ENCODE results near the gene ZNF132. TPM values are rescaled to one million over a fixed set of nuclear protein-coding genes. Genes with fewer than 3 reads are reported as not detected.

Gene ZNF132
- total and polyA plus RNA-seq, 9 donors, result 3.0 to 9.5 (median 4.8) TPM

DNA sequence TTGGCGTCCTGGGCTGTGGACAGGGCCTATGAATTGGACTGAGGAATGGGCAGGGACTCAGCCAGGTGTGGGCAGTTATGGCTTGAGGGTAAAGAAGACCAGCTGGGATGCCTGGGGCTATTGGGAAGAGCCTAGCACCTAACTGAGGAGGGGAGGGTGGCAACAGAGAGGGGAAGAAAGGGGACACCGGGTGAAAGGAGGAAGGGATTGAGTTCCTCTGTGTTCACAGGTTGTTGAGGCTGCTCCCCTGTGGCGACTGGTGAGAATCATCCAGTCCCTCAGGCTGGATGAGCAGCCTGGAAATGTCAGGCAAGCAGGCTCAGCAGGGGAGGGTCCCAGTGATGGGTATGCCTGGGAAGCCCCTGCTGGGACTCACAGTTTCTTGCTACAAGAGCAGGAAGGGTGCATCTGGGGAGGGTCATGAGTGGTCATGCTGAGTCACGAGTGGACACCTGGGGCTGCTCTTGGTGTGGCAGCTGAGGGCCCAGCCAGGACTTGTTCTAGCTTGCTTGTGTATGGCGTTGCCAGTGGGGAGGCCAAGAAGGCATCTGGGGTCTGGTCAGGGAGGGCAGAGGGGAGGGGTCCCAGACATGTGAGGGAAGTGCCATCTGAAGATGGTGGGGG, 28.4 kb upstream of the ZNF132 start:
- H3K4me3 ChIP-seq (ENCODE audit: low read length), result no peak overlapping the region
- H3K9me3 ChIP-seq (replicated peaks; ENCODE audit: control insufficient read depth, low read depth, low read length), result no peaks in the 10 kb centered on the region
- no peak for DNase-seq
- no peaks in the 10 kb centered on the region for H3K27me3 ChIP-seq (ENCODE audit: control insufficient read depth, insufficient read depth, low read length)
- peaks cover 34% of the 10 kb centered on the region for H3K36me3 ChIP-seq (ENCODE audit: control insufficient read depth, insufficient read depth, low read length)
- no peak overlapping the region for H3K27ac ChIP-seq (ENCODE audit: low read length)
- WGBS (ENCODE audit: insufficient coverage), result 56% methylated on average over 5 of the region's 5 CpGs
- peaks cover 14% of the 10 kb centered on the region for H3K4me1 ChIP-seq (ENCODE audit: control insufficient read depth, insufficient read depth, low read length)

- peaks cover 22% of the 10 kb centered on the region for H3K36me3 ChIP-seq (ENCODE audit: control insufficient read depth, insufficient read depth, low read length)
- H3K4me1 ChIP-seq (ENCODE audit: control insufficient read depth, insufficient read depth, low read length), result peaks cover 14% of the 10 kb centered on the region
- under 1% methylated on average over 82 of the region's 92 CpGs for WGBS (ENCODE audit: insufficient coverage)
- H3K27me3 ChIP-seq (ENCODE audit: control insufficient read depth, insufficient read depth, low read length), result no peaks in the 10 kb centered on the region
- peak within 1 kb of the TSS; percentile 72 for H3K4me3 ChIP-seq (ENCODE audit: low read length)
- peak; percentile 99 for DNase-seq
- no peaks in the 10 kb centered on the region for H3K9me3 ChIP-seq (replicated peaks; ENCODE audit: control insufficient read depth, low read depth, low read length)
- peak within 1 kb of the TSS; percentile 42 for H3K27ac ChIP-seq (ENCODE audit: low read length)
These were observed 27.0 kb upstream of the ZNF132 start, which contains the start of gene ZNF324 for GRCh38 chr19:58466760-58467589. ZNF324 (plus strand) TSS chr19:58467080; CDS start chr19:58469186, 2,106 bp downstream.

- no peak for DNase-seq
- Histone ChIP-seq H3K36me3 (ENCODE audit: control insufficient read depth, insufficient read depth, low read length) (peaks cover 18% of the 10 kb centered on the region), H3K9me3 (replicated peaks; ENCODE audit: control insufficient read depth, low read depth, low read length) (no peaks in the 10 kb centered on the region), H3K27me3 (ENCODE audit: control insufficient read depth, insufficient read depth, low read length) (no peaks in the 10 kb centered on the region), H3K27ac (ENCODE audit: low read length) (no peak overlapping the region), H3K4me1 (ENCODE audit: control insufficient read depth, insufficient read depth, low read length) (peaks cover 14% of the 10 kb centered on the region), H3K4me3 (ENCODE audit: low read length) (peak overlapping the region; percentile 72)
- 30% methylated on average over 15 of the region's 20 CpGs for WGBS (ENCODE audit: insufficient coverage)
These were observed 26.3 kb upstream of the ZNF132 start for GRCh38 chr19:58466089-58466759.

- H3K4me3 ChIP-seq (ENCODE audit: low read length), result no peak overlapping the region
- WGBS (ENCODE audit: insufficient coverage), result 80% methylated on average over 1 of the region's 2 CpGs
- peaks cover 18% of the 10 kb centered on the region for H3K36me3 ChIP-seq (ENCODE audit: control insufficient read depth, insufficient read depth, low read length)
- no peak for DNase-seq
- H3K4me1 ChIP-seq (ENCODE audit: control insufficient read depth, insufficient read depth, low read length), result no peaks in the 10 kb centered on the region
- H3K9me3 ChIP-seq (replicated peaks; ENCODE audit: control insufficient read depth, low read depth, low read length), result no peaks in the 10 kb centered on the region
- no peak overlapping the region for H3K27ac ChIP-seq (ENCODE audit: low read length)
- H3K27me3 ChIP-seq (ENCODE audit: control insufficient read depth, insufficient read depth, low read length), result no peaks in the 10 kb centered on the region
These were observed 20.1 kb upstream of the ZNF132 start for GRCh38 chr19:58460039-58460438.

- H3K27me3 ChIP-seq (ENCODE audit: control insufficient read depth, insufficient read depth, low read length), result no peaks in the 10 kb centered on the region
- peaks cover 1% of the 10 kb centered on the region for H3K4me1 ChIP-seq (ENCODE audit: control insufficient read depth, insufficient read depth, low read length)
- H3K4me3 ChIP-seq (ENCODE audit: low read length), result no peak overlapping the region
- DNase-seq, result no peak
- no peaks in the 10 kb centered on the region for H3K9me3 ChIP-seq (replicated peaks; ENCODE audit: control insufficient read depth, low read depth, low read length)
- 96% methylated on average over 19 of the region's 35 CpGs for WGBS (ENCODE audit: insufficient coverage)
- peaks cover 34% of the 10 kb centered on the region for H3K36me3 ChIP-seq (ENCODE audit: control insufficient read depth, insufficient read depth, low read length)
- no peak overlapping the region for H3K27ac ChIP-seq (ENCODE audit: low read length)
These were observed 16.2 kb upstream of the ZNF132 start for GRCh38 chr19:58456111-58456510.

DNA sequence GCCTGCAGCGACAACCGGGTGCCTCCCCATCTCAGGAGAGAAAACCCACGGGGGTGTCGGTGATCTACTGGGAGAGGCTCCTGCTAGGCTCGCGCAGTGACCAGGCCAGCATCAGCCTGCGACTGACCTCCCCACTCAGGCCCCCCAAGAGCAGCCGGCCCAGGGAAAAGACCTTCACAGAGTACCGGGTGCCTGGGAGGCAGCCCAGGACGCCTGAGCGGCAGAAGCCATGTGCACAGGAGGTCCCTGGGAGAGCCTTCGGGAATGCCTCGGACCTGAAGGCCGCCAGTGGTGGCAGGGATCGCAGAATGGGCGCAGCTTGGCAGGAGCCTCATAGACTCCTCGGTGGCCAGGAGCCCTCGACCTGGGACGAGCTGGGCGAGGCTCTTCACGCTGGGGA, 15.4 kb upstream of the ZNF132 start:
- H3K4me3 ChIP-seq (ENCODE audit: low read length), result no peak overlapping the region
- no peaks in the 10 kb centered on the region for H3K27me3 ChIP-seq (ENCODE audit: control insufficient read depth, insufficient read depth, low read length)
- H3K4me1 ChIP-seq (ENCODE audit: control insufficient read depth, insufficient read depth, low read length), result peaks cover 5% of the 10 kb centered on the region
- H3K36me3 ChIP-seq (ENCODE audit: control insufficient read depth, insufficient read depth, low read length), result peaks cover 34% of the 10 kb centered on the region
- H3K27ac ChIP-seq (ENCODE audit: low read length), result no peak overlapping the region
- 92% methylated on average over 14 of the region's 21 CpGs for WGBS (ENCODE audit: insufficient coverage)
- no peaks in the 10 kb centered on the region for H3K9me3 ChIP-seq (replicated peaks; ENCODE audit: control insufficient read depth, low read depth, low read length)
- DNase-seq, result no peak

DNA sequence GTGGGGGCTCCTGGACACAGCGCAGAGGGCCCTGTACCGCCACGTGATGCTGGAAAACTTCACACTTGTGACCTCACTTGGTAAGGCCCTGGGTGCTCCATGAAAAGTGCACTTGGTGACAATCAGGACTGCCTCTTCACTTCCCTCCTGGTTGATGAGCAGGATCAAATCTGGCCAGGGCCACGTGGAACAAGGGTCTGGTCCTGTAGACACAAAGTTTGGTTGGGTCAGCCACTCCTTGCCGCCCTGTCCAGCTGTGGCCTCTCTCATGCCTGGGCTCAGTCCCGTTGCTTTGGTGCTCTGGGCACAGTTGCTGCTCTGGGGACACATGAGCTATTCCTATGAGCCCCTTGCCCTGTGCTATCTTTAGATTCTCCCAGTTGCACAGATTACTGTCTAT, 13.8 kb upstream of the ZNF132 start:
- WGBS (ENCODE audit: insufficient coverage), result 92% methylated on average over 6 of the region's 6 CpGs
- Histone ChIP-seq H3K4me1 (ENCODE audit: control insufficient read depth, insufficient read depth, low read length) (peaks cover 5% of the 10 kb centered on the region), H3K4me3 (ENCODE audit: low read length) (no peak overlapping the region), H3K27me3 (ENCODE audit: control insufficient read depth, insufficient read depth, low read length) (peaks cover 6% of the 10 kb centered on the region), H3K36me3 (ENCODE audit: control insufficient read depth, insufficient read depth, low read length) (peaks cover 32% of the 10 kb centered on the region), H3K27ac (ENCODE audit: low read length) (no peak overlapping the region), H3K9me3 (replicated peaks; ENCODE audit: control insufficient read depth, low read depth, low read length) (no peaks in the 10 kb centered on the region)
- DNase-seq, result no peak

- peaks cover 25% of the 10 kb centered on the region for H3K36me3 ChIP-seq (ENCODE audit: control insufficient read depth, insufficient read depth, low read length)
- DNase-seq, result peak; percentile 99
- under 1% methylated on average over 79 of the region's 79 CpGs for WGBS (ENCODE audit: insufficient coverage)
- H3K4me1 ChIP-seq (ENCODE audit: control insufficient read depth, insufficient read depth, low read length), result peaks cover 5% of the 10 kb centered on the region
- H3K4me3 ChIP-seq (ENCODE audit: low read length), result peak within 1 kb of the TSS; percentile 62
- no peak within 1 kb of the TSS for H3K27ac ChIP-seq (ENCODE audit: low read length)
- H3K27me3 ChIP-seq (ENCODE audit: control insufficient read depth, insufficient read depth, low read length), result peaks cover 6% of the 10 kb centered on the region
- H3K9me3 ChIP-seq (replicated peaks; ENCODE audit: control insufficient read depth, low read depth, low read length), result no peaks in the 10 kb centered on the region
These were observed 11.6 kb upstream of the ZNF132 start, which contains the start of gene ZNF324B for GRCh38 chr19:58451358-58452101. ZNF324B (plus strand) TSS chr19:58451622; CDS start chr19:58453702, 2,080 bp downstream.

- peaks cover 6% of the 10 kb centered on the region for H3K27me3 ChIP-seq (ENCODE audit: control insufficient read depth, insufficient read depth, low read length)
- H3K9me3 ChIP-seq (replicated peaks; ENCODE audit: control insufficient read depth, low read depth, low read length), result no peaks in the 10 kb centered on the region
- DNase-seq, result peak; percentile 32
- H3K36me3 ChIP-seq (ENCODE audit: control insufficient read depth, insufficient read depth, low read length), result peaks cover 20% of the 10 kb centered on the region
- WGBS (ENCODE audit: insufficient coverage), result 0% methylated on average over 5 of the region's 11 CpGs
- H3K27ac ChIP-seq (ENCODE audit: low read length), result no peak overlapping the region
- peak overlapping the region; percentile 62 for H3K4me3 ChIP-seq (ENCODE audit: low read length)
- peaks cover 5% of the 10 kb centered on the region for H3K4me1 ChIP-seq (ENCODE audit: control insufficient read depth, insufficient read depth, low read length)
These were observed 11.0 kb upstream of the ZNF132 start for GRCh38 chr19:58450856-58451357.

Measured in muscle of leg (tissue), 11 donors.